Hepatic stellate cell (primary cell): ENCODE measurements around the gene CPNE2.
"Not testable (repeated sequence)": the region's sequence is repeated elsewhere in the genome, so short reads cannot be mapped to it uniquely, and the experiment has no call there.

ENCODE experiments used
- DNase-seq: peaks from one replicate; pipeline ENCODE4 v3.0.0; 2011; ENCODE audit warnings: low spot score

Gene CPNE2

DNA sequence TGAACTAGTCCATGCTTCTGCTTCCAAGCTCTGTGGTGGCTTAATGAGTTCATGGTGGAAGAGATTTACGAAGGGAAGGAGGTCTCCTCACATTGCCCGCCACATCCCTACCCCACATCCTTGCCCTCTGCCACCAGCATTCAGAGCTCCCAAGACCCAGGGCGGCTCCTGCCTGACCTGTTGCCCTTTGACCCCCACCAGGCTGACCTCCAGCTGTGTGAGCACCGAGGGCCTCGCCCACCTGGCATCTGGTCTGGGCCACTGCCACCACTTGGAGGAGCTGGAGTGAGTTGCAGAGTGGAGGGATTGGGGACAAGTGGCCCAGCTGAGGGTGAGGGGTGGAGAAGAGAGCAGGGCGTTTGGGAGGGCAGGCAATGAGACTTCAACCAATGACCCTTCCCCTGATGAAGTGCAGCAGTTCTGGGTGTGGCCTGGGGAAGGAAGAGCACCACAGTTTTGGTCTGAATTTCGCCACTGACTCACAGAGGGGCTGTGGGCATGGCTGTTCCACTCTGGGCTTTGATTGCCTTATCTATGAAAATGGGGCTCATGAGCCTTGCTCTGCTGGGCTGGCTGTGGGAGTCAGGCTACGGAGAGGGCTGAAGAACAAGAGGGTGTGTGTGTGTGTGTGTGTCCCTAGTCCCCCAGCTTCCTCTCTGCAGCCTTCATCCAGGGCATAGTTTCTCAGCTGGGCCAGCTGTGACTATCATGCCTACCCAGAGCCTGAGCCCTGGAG lies 22.6 kb upstream of the CPNE2 start:
- DNase-seq, result no peak

DNA sequence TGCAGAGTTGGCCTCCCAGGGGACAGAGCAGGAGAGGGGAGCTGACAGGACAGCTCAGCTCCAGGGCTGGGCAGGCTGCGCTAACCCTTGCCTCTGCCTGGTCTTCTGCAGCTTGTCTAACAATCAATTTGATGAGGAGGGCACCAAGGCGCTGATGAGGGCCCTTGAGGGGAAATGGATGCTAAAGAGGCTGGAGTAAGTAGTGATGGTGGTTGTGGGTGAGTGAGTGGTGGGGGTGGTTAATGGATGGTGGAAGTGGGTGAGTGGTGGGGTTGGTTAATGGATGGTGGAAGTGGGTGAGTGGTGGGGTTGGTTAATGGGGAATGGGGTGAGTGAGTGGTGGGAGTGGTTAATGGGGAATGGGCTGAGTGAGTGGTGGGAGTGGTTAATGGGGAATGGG lies 22.0 kb upstream of the CPNE2 start:
- DNase-seq, result no peak

GRCh38 chr16:57071081-57071732 lies 21.2 kb upstream of the CPNE2 start:
- not testable (repeated sequence) for DNase-seq

DNA sequence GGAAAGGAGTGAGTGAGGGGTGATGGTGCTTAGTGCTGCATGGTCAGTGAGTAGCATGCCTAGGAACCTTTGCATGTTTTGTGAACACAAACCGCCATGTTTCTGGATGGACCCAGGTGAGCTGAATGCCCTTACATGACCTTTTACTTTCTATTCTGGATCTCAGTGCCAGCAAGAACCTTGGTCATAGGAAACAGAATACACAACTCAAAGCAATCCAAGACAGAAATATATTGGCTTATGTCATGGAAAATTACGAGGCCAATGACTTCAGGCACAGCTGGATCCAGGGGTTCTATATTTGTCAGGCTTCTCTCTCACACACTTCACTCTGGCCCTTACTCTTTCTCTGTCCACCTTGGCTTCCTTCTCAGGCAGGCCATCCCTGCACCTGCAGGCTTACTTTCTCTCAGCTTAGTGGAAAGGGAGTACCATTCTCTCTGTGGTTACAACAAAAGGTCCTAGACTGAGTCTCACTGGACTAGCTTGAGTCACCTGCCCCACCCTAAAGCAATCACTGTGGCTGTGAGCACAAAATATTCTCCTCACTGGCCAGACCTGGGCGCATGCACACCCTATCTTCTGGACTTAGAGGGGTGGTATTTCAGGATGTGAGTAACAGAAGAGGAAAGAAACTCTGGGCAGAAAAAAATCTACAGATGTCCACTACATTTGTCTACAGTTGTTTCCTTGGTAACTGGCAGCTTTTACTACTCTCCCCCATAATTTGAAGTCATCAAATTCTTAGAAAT lies 20.4 kb upstream of the CPNE2 start:
- peak; percentile 68 for DNase-seq

DNA sequence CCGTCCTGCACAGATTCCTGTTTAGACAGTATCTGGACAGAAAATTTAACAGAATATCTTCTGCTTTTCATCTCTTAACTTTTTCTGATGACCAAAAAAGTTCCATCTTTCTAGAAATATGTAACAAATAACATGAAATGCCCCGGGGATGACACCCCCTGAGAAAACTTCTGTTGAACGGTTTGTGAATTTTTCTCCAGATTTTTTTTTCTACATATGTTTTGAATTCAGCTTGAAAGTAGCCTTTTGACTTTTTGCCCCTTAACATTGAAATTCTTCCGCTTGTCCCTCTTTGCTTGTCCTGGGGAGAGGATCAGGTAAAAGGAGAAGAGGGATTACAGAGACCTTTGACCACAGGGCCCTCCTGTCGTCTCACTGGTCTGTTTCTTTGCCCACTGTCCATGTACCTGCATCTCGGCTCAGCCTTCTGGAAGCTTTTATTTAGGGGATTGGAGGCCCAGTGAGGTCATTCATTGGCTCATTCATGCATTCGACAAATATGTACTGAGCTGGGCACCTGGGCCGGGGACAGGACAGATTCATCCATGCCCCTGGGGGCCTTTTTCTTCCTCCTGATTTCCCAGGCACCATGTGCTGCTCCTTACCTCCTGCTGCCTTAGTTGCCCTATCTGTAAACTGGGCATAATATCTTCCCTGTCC lies 19.6 kb upstream of the CPNE2 start:
- no peak for DNase-seq

- DNase-seq, result no peak
These were observed 14.7 kb upstream of the CPNE2 start for GRCh38 chr16:57077714-57078113.

- DNase-seq, result no peak
These were observed 10.6 kb upstream of the CPNE2 start for GRCh38 chr16:57081744-57082143.

GRCh38 chr16:57082664-57083063 lies 9.7 kb upstream of the CPNE2 start:
- DNase-seq, result no peak

- no peak for DNase-seq
These were observed 8.8 kb upstream of the CPNE2 start for GRCh38 chr16:57083485-57084126.

- peak; percentile 88 for DNase-seq
These were observed 8.1 kb upstream of the CPNE2 start for GRCh38 chr16:57084257-57084770.

- no peak for DNase-seq
These were observed 7.4 kb upstream of the CPNE2 start for GRCh38 chr16:57084996-57085395.

DNA sequence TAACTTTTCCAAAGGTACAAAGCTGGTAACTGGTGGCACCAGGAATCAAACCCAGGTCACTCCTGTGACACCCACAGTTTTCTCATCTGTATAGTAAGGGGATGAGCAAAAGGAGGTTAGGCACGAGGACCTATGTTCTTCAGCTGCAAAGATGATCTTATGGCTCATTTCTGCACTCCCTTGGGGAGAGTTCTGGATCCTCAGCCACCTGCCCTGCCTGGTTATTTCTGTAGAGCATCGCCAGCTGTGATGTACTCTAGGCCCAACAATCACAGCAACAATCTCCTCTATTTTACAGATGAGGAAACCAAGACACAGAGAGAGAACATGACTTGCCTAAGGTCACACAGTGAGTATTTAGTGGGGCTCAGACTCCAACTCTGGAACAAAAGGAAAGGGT lies 5.4 kb upstream of the CPNE2 start:
- no peak for DNase-seq

DNA sequence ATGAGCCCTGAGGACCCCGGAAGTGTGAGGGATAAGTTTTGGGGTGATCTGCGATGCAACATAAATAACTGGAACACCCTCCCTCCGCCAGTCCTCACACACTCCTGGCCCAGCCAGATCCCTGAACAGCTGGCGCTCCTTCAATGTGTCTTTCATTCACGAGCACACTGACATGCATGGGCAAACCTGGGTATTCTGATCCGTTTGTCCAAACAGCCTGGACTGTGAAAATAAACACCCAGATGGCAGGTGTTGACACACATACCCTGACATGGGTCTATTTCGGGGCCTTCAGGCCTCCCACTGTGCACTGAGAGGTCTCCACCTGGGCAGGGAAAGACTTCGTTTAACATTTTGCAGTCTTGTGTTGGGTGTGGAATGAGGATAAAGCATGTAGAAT lies 3.0 kb upstream of the CPNE2 start:
- no peak for DNase-seq

DNA sequence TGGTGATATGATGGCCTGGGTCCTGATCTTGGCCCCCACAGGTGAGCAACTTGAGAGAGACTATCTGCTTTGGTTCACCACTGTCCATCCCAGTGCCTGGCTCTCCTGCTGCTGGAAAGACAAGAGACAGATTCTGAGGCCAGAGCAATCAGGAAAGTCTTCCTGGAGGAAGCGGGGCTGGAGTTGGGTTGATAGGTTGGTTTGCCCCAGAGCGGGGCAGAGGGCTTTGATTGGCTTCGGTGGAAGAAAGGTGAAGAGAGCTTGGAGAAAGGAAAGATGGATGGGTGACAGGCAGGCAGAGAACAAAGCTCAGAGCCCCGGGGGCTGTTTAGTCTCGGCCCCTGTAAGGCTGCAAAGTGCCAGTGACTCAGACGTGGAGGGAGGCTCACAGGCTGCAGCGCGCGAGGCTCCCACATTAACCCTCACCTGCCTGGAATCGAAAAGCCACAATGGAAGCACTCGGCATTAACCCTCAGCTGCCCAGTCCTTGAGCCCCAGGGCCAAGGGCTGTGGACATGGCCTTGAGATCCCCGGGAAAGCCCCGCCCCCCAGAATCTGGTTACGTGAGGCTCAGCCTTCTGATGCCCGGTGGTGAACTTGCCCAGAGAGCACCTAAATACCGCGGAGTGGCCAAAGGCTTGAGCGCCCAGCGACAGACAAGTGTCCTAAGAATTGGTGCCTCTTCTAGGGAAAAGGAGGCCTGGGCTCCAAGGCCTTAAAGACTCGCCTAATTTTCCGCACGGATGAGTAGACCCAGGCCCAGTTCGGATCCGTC lies 996 bp upstream of the CPNE2 start:
- DNase-seq, result peak; percentile 76

- DNase-seq, result no peak
These were observed 516 bp downstream of the CPNE2 start for GRCh38 chr16:57092786-57093411.

- no peak for DNase-seq
These were observed 1.5 kb downstream of the CPNE2 start for GRCh38 chr16:57093666-57094564.

- no peak for DNase-seq
These were observed 2.5 kb downstream of the CPNE2 start for GRCh38 chr16:57094911-57095310.

DNA sequence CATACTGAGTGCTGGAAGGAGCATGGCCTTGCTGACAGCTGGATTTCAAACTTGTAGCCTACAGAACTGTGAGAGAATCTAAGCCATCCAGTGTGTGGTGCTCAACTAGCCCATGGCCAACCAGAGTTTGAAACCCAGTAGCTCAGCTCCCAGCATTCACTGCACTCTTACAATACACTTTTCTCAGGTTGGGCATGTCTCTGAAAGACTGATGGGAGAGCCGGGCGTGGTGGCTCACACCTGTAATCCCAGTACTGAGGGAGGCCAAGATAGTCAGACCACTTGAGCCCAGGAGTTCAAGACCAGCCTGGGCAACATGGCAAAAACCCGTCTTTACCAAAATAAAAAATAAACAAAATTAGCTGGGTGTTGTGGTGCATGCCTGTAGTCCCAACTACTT lies 3.8 kb downstream of the CPNE2 start:
- DNase-seq, result no peak

GRCh38 chr16:57096793-57097192 lies 4.4 kb downstream of the CPNE2 start:
- no peak for DNase-seq
